Cardiac muscle cell (in vitro differentiated cells and primary cell): ENCODE measurements around the gene MIOX. TPM values are rescaled to one million over a fixed set of nuclear protein-coding genes. Genes with fewer than 3 reads are reported as not detected.

Experiments
- DNase-seq, 2 donors: peaks; one replicate each; pipeline versions ENCODE4 v3.0.0 to v3.0.0-alpha.2; 2010 to 2017; ENCODE audit warnings: low read depth in 1 of 2, low spot score in 1 of 2
- H3K27ac ChIP-seq: fragments of 200-600 bp; sonication (generic); 2 replicates; pipeline ENCODE4 v1.5.1; 2016
- H3K27me3 ChIP-seq: fragments of 200-600 bp; sonication (generic); 2 replicates; pipeline ENCODE4 v1.6.0; 2016; ENCODE audit warnings: control low read depth
- H3K36me3 ChIP-seq: fragments of 200-600 bp; sonication (generic); 2 replicates; pipeline ENCODE4 v1.5.1; 2016; ENCODE audit warnings: control low read depth
- H3K4me1 ChIP-seq: fragments of 200-600 bp; sonication (generic); 2 replicates; pipeline ENCODE4 v1.8.1; 2017; ENCODE audit warnings: low read depth, mild to moderate bottlenecking, mixed run types
- H3K4me3 ChIP-seq: fragments of 200-600 bp; sonication (generic); 2 replicates; pipeline ENCODE4 v1.5.1; 2016; ENCODE audit warnings: mild to moderate bottlenecking
- H3K9me3 ChIP-seq: fragments of 200-600 bp; sonication (generic); 2 replicates; pipeline ENCODE4 v1.5.1; 2017; ENCODE audit warnings: low read depth, mild to moderate bottlenecking, control low read depth
- polyA plus RNA-seq: library from polyadenylated mRNA; unstranded; fragments of >200 nt; fragmentation: Nextera tagmentation; extraction: Ambion mirVana; gene quantifications from 2 replicates; pipeline ENCODE4 v1.2.1, GENCODE V29; 2016
- total RNA-seq: library from RNA; depleted of rRNA; stranded (reverse); fragments of >200 nt; gene quantifications from 2 replicates; pipeline ENCODE4 v1.2.3, GENCODE V29; 2016
- TF ChIP-seq, protein P1 (sequence below): IDR thresholded peaks from 2 replicates; pipeline ENCODE4 v1.5.1; 2012; ENCODE audit warnings: low read depth, mild to moderate bottlenecking, low read length

The MIOX gene
- total and polyA plus RNA-seq, 2 experiments from 2014 or later, result not detected

DNA sequence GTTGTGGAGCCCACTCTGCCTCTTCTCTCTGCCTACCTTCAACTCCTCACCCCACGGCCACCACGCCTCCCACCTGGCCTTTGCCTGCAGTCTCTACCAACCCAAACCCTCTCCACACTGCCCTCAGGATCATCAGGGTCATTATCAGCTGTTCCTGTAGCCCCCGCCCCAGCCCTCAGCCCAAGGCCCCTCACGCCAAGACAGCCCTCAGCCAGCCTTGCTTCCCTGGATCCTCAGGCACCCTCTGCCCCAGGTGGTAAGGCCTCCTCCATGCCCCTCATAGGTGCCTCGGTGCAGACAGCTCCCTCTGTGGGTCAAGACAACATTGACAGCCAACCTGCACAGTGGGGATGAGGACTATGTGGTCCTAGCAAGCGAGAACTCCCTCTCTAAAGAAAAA lies 13.6 kb upstream of the MIOX start:
- no peaks in the 10 kb centered on the region for H3K4me1 ChIP-seq
- H3K27ac ChIP-seq, result no peak overlapping the region
- no peaks in the 10 kb centered on the region for H3K36me3 ChIP-seq
- no peaks in the 10 kb centered on the region for H3K27me3 ChIP-seq
- no peak for DNase-seq
- H3K9me3 ChIP-seq, result no peaks in the 10 kb centered on the region
- no peak overlapping the region for H3K4me3 ChIP-seq
- TF ChIP-seq, protein P1, sequence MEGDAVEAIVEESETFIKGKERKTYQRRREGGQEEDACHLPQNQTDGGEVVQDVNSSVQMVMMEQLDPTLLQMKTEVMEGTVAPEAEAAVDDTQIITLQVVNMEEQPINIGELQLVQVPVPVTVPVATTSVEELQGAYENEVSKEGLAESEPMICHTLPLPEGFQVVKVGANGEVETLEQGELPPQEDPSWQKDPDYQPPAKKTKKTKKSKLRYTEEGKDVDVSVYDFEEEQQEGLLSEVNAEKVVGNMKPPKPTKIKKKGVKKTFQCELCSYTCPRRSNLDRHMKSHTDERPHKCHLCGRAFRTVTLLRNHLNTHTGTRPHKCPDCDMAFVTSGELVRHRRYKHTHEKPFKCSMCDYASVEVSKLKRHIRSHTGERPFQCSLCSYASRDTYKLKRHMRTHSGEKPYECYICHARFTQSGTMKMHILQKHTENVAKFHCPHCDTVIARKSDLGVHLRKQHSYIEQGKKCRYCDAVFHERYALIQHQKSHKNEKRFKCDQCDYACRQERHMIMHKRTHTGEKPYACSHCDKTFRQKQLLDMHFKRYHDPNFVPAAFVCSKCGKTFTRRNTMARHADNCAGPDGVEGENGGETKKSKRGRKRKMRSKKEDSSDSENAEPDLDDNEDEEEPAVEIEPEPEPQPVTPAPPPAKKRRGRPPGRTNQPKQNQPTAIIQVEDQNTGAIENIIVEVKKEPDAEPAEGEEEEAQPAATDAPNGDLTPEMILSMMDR, result peak; percentile 17

DNA sequence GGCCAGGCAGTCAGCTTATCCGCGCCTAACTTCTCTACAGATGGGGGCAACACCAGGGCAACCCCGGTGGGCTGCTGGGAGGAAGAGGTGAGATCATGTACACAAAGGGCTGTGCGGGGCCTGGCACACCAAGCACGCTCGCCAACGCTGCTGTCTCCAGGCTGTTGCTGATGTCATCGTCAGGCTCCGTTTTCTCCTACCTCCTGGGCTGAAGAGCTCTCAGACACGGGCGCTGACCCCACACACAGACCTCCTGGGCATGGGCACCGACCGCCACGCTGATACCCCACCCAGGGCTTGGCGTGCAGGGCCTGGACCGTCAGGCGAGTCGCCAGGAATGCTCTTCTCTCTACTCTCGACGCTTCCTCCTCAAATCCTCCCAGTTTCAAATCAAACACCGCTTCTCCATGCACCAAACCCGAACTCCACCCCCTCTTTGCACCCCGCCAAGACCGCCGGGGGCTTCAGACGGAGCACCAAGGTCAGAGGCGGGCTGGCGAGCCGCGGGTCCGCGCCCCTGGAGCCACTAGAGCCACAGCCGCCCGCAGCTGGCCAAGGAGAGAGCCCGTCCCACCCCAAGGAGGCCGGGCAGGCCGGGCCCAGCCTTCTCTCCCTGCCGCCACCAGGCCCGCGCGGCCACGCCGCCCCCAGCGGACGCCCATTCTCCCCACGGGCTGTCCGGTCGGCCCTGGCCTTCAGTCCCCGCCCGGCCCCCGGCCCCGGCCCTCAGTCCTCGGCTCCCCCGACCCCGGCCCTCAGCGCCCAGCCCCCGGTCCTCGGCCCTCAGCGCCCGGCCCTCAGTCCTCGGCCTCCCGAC lies 12.6 kb upstream of the MIOX start:
- Histone ChIP-seq H3K9me3 (no peaks in the 10 kb centered on the region), H3K27ac (peak overlapping the region; percentile 85), H3K36me3 (no peaks in the 10 kb centered on the region), H3K27me3 (peaks cover 4% of the 10 kb centered on the region), H3K4me1 (no peaks in the 10 kb centered on the region), H3K4me3 (peak overlapping the region; percentile 95)
- TF ChIP-seq, protein P1, result no peak
- peak; percentile 51 to 69 for DNase-seq

DNA sequence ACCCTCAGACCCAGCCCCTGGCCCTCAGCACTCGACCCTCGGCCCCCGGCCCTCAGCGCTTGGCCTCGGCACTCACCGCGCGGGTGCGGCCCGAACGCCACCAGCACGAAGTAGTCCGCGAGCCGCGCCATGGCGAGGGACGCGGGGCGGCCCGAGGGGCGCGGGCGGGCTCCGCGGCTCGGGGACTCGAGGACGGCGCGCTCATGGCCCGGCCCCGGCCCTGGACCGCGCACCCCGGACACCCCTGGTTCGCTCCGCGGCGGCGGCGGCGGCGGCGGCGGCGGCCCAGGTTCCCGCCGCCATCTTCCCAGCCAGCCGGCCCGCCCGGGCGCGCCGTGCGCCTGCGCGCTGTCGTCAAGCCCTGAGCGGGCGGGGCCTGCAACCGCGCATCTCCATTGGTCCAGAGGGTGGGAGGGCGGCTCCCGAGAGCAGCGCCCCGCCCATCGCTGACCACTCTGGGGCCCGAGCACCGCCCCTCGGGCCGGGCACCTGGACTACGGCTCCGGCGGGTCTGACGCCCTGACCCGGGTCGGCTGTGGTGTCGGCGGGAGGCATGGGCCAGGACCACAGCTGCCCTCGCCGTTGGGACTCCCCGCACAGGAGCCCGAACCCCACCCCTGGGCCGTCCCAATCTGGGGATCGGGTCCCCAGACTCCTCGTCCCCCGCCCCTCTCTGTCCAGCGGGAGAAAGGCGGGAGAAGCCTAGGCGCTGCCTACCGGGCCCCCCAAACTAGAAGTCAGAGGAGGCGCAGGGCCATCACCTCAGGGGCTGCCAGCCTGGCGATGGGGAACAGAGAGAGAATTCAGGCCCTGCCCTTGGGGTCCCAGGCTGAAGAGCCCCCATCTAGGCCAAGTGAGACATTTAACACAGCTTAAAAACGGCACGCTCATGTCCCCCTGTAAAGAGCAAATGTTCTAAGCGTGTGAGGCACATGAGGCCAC lies 11.7 kb upstream of the MIOX start, which contains the start of gene SBF1:
TSS of gene SBF1 (minus strand) at position 326 of the 942 bp plus-strand sequence. CDS start at position 131, 195 bp downstream.
- Histone ChIP-seq H3K4me3 (peak within 1 kb of the TSS; percentile 95), H3K27me3 (peaks cover 14% of the 10 kb centered on the region), H3K4me1 (no peaks in the 10 kb centered on the region), H3K27ac (peak within 1 kb of the TSS; percentile 85), H3K9me3 (no peaks in the 10 kb centered on the region), H3K36me3 (no peaks in the 10 kb centered on the region)
- TF ChIP-seq, protein P1, result no peak
- peak; percentile 93 to 96 for DNase-seq

DNA sequence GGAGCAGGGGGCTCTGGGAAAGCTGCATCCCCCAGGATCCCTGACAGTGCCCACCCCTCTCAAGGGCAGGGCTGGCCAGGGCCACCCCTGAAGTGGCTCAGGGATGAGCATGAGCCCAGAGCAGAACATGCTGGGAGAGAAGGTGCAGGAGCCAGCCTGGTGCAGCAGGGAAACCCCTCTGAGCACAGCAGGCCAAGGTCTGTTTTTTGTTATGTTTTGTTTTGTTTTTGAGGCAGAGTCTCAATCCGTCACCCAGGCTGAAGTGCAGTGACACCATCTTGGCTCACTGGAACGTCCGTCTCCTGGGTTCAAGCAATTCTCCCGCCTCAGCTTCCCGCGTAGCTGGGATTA lies 11.0 kb upstream of the MIOX start:
- no peak for DNase-seq
- TF ChIP-seq, protein P1, result no peak
- no peaks in the 10 kb centered on the region for H3K9me3 ChIP-seq
- no peak overlapping the region for H3K4me3 ChIP-seq
- no peak overlapping the region for H3K27ac ChIP-seq
- H3K36me3 ChIP-seq, result no peaks in the 10 kb centered on the region
- H3K4me1 ChIP-seq, result no peaks in the 10 kb centered on the region
- H3K27me3 ChIP-seq, result peaks cover 20% of the 10 kb centered on the region

DNA sequence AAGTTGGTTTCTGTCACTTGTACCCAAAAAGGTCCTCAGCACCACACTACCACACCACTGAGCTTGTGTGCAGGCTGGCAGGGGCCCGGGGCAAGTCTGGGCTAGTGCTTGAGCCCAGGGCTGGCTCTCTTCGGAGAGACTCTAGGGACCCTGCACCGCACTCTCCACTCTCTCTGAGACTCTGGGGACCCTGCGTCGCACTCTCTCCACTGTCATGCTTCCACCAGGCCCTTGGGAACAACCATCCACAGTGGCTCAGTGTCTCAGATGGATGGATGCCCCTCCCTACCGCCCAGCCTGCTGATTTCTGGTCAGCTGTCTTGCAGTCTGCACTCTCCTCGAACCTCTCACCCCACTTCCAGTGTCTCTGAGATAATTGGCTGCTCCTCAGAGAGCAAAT lies 9.8 kb upstream of the MIOX start:
- DNase-seq, result no peak
- TF ChIP-seq, protein P1, result no peak
- Histone ChIP-seq H3K27me3 (peaks cover 32% of the 10 kb centered on the region), H3K9me3 (no peaks in the 10 kb centered on the region), H3K36me3 (no peaks in the 10 kb centered on the region), H3K27ac (no peak overlapping the region), H3K4me3 (no peak overlapping the region), H3K4me1 (no peaks in the 10 kb centered on the region)
